ENCODE results near the gene TMC6.

DNA sequence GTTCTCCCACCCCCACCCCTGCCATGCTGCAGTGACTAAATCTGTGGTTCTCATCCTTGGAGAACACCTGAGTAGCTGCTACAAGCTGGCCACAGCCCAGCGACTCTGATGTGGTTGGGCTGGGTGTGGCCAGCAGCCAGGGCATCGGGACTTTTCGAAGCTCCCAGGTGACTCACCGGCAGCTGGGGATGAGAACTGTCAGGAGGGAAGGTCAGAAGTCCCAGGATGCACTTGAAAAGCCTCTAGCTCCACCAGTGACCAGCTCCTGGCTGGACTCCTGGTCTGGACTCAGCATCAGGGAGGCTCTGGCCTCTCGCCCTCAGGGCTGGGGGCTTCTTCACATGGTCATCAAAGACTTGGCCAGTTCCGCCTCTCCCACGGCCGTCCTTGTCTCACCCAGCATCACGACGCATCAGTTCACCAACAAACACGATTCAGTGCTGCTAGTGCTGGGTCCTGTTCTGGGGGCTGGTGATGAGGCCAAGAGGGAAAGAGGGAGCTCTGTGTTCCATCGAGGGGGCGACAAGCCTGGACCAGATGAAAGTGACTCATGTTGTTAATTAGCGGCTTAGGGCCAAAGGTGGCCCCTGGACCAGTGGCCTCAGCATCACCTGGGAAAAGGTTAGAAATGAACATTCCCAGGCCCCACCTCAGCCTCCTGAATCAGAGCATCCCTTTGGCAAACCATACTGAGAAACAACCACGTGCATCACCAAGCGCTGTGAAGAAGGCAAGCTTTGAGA lies 13.7 kb upstream of the TMC6 start:
- TF ChIP-seq GATA3 (IDR thresholded peaks at IDR 0.05; ENCODE audit: low read depth, low read length), result no peak
- TF ChIP-seq GATA2 (IDR thresholded peaks at IDR 0.05; ENCODE audit: low read depth, low read length), result no peak

Data from SH-SY5Y (cell line).